Lower leg skin (tissue), 4 donors: Measurements from ENCODE around the gene GAS1. TPM values are rescaled to one million over a fixed set of nuclear protein-coding genes. Genes with fewer than 3 reads are reported as not detected.
A peak's percentile ranks its signal among the peaks of the same experiment; 100 is the strongest.

Experiments used
- DNase-seq, 2 donors: peaks; one replicate each; pipeline ENCODE4 v3.0.0-alpha.2; 2019; ENCODE audit warnings: low spot score in 2 of 2
- H3K4me3 ChIP-seq: fragments of 200-600 bp; sonication (generic); 2 replicates; pipeline ENCODE4 v1.5.1; 2017; ENCODE audit warnings: mild to moderate bottlenecking, low read depth; ENCODE audit not compliant: poor library complexity, severe bottlenecking
- POLR2A ChIP-seq, 2 donors: fragments of 450-650 bp; IDR thresholded peaks; one replicate each; pipeline ENCODE4 v1.6.1; 2016 to 2017; ENCODE audit warnings: antibody characterized with exemption in 2 of 2, mild to moderate bottlenecking in 1 of 2, moderate library complexity in 1 of 2
- WGBS, 2 donors: methylation state at CpG; one replicate each; pipeline ENCODE4 v1.1.5; 2018; 5-methylcytosine and 5-hydroxymethylcytosine counted together
- intact Hi-C: fragments of 100-400 bp; cut with DNase I; formaldehyde crosslinking; loops from one replicate; pipeline ENCODE4 v1.15.0; 2023; ENCODE audit warnings: low total_unique reads
- total RNA-seq, 4 donors: library from RNA; depleted of rRNA; stranded (reverse); fragments of >200 nt; gene quantifications; one replicate each; pipeline ENCODE4 v1.1.0, GENCODE V29; 2016
- TF ChIP-seq, protein P1 (sequence below), 3 donors: fragments of 450-650 bp; IDR thresholded peaks; one replicate each; pipeline ENCODE4 v1.5.1; 2016; ENCODE audit warnings: antibody characterized with exemption in 3 of 3, mild to moderate bottlenecking in 3 of 3, moderate library complexity in 2 of 3

The GAS1 gene
- total RNA-seq, 4 donors from 2014 or later: 45.5 to 80.3 (median 61.0) TPM

DNA sequence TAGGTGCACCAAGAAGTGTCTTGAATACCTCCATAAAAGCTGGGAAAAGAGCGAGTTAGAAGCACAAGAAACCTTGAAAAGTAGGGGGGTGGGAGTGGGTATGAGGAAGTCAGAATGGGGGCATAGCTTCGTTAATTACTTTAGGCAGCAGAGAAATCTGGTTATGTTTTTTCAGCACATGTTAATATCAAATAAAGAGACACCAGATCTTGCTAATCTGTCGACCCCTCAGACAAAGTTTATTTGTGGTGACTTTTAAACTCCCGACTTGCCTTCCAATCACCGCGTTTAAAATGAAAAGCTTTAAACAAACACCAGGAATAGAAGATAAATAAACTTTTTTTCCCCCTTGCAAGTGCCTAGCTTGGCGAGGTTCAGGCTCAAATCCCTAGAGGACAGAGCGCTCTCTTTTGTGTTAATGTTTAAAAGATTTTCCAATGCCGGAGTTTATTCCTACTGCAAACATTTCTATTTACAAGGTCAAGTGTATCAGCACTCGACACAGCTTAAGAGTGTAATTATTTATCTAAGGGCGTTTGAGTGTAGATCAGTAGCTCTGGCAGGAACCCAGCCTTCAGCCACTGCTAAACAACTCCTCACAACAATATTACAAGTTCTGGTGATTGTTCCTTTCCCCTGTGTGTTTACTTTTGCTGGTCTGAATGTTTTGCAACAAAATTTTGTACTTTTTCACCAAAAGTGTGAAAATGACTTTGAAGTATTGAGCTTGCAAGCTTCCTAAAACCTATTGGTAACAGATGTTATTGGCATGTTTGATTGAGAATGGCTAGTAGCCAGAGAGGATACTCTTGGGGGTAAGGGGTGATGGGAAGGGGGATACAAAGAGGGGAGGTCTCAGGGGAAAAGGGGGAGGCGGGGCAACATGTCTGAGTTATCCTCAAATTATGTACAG, 3.8 kb downstream of the GAS1 start:
- no peak overlapping the region for H3K4me3 ChIP-seq
- intact Hi-C loops: no loop called here
- peak in 1 of 2 donors; percentile 43 for DNase-seq
- TF ChIP-seq, protein P1, sequence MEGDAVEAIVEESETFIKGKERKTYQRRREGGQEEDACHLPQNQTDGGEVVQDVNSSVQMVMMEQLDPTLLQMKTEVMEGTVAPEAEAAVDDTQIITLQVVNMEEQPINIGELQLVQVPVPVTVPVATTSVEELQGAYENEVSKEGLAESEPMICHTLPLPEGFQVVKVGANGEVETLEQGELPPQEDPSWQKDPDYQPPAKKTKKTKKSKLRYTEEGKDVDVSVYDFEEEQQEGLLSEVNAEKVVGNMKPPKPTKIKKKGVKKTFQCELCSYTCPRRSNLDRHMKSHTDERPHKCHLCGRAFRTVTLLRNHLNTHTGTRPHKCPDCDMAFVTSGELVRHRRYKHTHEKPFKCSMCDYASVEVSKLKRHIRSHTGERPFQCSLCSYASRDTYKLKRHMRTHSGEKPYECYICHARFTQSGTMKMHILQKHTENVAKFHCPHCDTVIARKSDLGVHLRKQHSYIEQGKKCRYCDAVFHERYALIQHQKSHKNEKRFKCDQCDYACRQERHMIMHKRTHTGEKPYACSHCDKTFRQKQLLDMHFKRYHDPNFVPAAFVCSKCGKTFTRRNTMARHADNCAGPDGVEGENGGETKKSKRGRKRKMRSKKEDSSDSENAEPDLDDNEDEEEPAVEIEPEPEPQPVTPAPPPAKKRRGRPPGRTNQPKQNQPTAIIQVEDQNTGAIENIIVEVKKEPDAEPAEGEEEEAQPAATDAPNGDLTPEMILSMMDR (IDR thresholded peaks at IDR 0.05): no peak
- TF ChIP-seq POLR2A (IDR thresholded peaks at IDR 0.05): no peak
- 29 to 33% methylated on average over 12 of the region's 12 CpGs for WGBS, 2 donors

DNA sequence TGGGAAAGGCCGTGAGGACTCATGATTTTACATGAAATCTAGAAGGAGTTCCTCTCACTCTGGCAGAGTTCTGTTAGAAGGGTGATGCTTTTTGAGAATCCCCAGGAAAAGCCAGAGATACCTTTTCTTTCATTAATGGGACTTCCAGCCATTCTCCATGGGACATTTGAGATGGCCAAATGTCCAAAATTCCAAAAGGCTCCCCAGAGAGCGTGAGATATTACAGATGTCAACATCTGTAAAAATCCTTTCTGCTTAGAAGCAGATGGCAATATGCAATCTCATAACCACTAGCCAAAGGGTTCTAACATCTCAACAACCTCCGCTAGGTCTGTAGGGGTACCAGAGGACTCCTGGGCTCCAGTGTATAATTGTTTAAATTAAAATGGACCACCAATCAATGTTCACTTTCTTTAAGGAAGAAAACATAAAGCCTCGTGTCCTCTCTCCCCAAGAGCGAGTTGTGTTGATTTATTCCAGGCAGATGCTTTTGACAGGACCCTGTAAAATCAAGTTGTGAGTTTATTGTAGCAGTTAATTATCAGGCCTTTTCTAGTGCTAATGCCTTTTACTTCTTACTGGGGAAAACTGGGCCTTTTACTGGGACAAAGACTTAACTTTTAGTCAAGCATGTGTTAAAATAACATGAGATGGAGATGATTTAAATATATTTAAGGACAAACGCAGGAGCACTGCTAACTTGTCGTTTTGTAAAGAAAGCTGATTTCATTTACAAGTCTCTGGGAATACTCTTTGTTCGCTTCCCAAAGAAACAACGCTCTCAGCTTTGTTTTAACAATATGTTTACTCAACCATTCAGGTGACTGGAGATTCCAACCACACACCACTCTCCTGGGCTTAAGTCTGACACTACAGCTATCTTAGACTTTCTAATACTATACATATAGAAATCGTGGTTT, 4.8 kb downstream of the GAS1 start:
- DNase-seq: no peak

GRCh38 chr9:86941197-86941596, 6.1 kb downstream of the GAS1 start:
- TF ChIP-seq, protein P1 (IDR thresholded peaks at IDR 0.05): no peak
- TF ChIP-seq POLR2A (IDR thresholded peaks at IDR 0.05): no peak
- intact Hi-C loops: no loop called here
- DNase-seq: no peak
- 83 to 91% methylated on average over 2 of the region's 2 CpGs for WGBS, 2 donors
- H3K4me3 ChIP-seq: no peak overlapping the region

More for the DNA sequence above, 4.8 kb downstream of the GAS1 start:
- H3K4me3 ChIP-seq: no peak overlapping the region
- TF ChIP-seq POLR2A (IDR thresholded peaks at IDR 0.05): no peak
- TF ChIP-seq, protein P1 (IDR thresholded peaks at IDR 0.05): no peak
- intact Hi-C loops: no loop called here
- 53 to 55% methylated on average over 10 of the region's 10 CpGs for WGBS, 2 donors

DNA sequence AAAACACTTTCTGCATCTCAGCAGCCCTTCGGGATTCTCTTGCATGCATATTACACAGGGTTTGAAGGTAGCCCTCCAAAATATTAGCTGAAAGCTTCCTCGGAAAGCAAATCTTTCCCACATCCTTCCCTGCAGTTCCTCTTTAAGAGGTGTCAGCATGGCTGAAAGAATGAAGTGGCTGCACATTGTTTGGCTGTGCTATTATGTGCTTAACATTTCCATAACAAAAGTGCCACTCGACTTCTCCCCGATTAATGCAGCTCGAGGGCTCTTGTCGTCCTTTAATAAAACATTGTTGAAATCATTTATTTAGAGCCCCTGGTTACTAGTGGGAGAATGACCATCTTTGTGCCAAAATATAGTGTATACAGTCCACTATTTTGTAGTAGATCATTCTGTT, 6.5 kb downstream of the GAS1 start:
- no peak for DNase-seq
- intact Hi-C loops: no loop called here
- no peak overlapping the region for H3K4me3 ChIP-seq
- WGBS, 2 donors: 61 to 67% methylated on average over 6 of the region's 6 CpGs
- TF ChIP-seq, protein P1 (IDR thresholded peaks at IDR 0.05): no peak
- TF ChIP-seq POLR2A (IDR thresholded peaks at IDR 0.05): no peak

- no peak overlapping the region for H3K4me3 ChIP-seq
- 92 to 95% methylated on average over 1 of the region's 1 CpG for WGBS, 2 donors
- intact Hi-C loops: no loop called here
- DNase-seq: no peak
- no peak for TF ChIP-seq POLR2A (IDR thresholded peaks at IDR 0.05)
- TF ChIP-seq, protein P1 (IDR thresholded peaks at IDR 0.05): no peak
Observed at GRCh38 chr9:86939891-86940290, 7.4 kb downstream of the GAS1 start.
